Effector CD4-positive, alpha-beta T cell (primary cell): ENCODE data around the gene NUB1.
"Not testable (repeated sequence)": the region's sequence is repeated elsewhere in the genome, so short reads cannot be mapped to it uniquely, and the experiment has no call there.

Experiments
- DNase-seq: peaks from one replicate; pipeline ENCODE4 v3.0.0-alpha.2; 2020
- total RNA-seq: gene quantifications from one replicate; lab custom pipeline; 2026; lab: John Stamatoyannopoulos, UW

The NUB1 gene
- total RNA-seq, result 87.8 reads per million, percentile 80 among the genes with 10 or more reads in this experiment

GRCh38 chr7:151341357-151342101 is at the start of gene NUB1:
TSS of gene NUB1 (plus strand) at chr7:151341812. CDS start at chr7:151345350, 3,538 bp downstream.
- DNase-seq, result peak; percentile 86

- no peak for DNase-seq
These were observed 48.8 kb upstream of the NUB1 start for GRCh38 chr7:151292850-151293249.

- no peak for DNase-seq
These were observed 45.2 kb upstream of the NUB1 start for GRCh38 chr7:151296202-151296992.

- no peak for DNase-seq
These were observed 42.8 kb upstream of the NUB1 start for GRCh38 chr7:151298765-151299164.

- DNase-seq, result no peak
These were observed 42.1 kb upstream of the NUB1 start for GRCh38 chr7:151299530-151299929.

- no peak for DNase-seq
These were observed 41.5 kb upstream of the NUB1 start for GRCh38 chr7:151299940-151300645.

GRCh38 chr7:151301471-151302462 is 39.8 kb upstream of the NUB1 start:
- DNase-seq, result no peak

GRCh38 chr7:151304251-151304650 is 37.4 kb upstream of the NUB1 start:
- DNase-seq, result not testable (repeated sequence)

GRCh38 chr7:151304856-151305255 is 36.8 kb upstream of the NUB1 start:
- DNase-seq, result no peak

- DNase-seq, result no peak
These were observed 35.2 kb upstream of the NUB1 start for GRCh38 chr7:151306374-151306773.

- DNase-seq, result no peak
These were observed 34.8 kb upstream of the NUB1 start for GRCh38 chr7:151306860-151307259.

GRCh38 chr7:151307536-151307935 is 34.1 kb upstream of the NUB1 start:
- no peak for DNase-seq

GRCh38 chr7:151308256-151308655 is 33.4 kb upstream of the NUB1 start:
- no peak for DNase-seq

GRCh38 chr7:151308791-151309190 is 32.8 kb upstream of the NUB1 start:
- DNase-seq, result no peak

- no peak for DNase-seq
These were observed 32.3 kb upstream of the NUB1 start for GRCh38 chr7:151309311-151309710.

- no peak for DNase-seq
These were observed 31.0 kb upstream of the NUB1 start for GRCh38 chr7:151310578-151310977.

- no peak for DNase-seq
These were observed 30.2 kb upstream of the NUB1 start for GRCh38 chr7:151311294-151311864.

GRCh38 chr7:151312356-151312755 is 29.3 kb upstream of the NUB1 start:
- no peak for DNase-seq

- DNase-seq, result no peak
These were observed 28.5 kb upstream of the NUB1 start for GRCh38 chr7:151312831-151313809.

GRCh38 chr7:151313857-151314256 is 27.8 kb upstream of the NUB1 start:
- no peak for DNase-seq
